WERI-Rb-1 (cell line): ENCODE measurements around the gene TNKS2.
A peak's percentile ranks its signal among the peaks of the same experiment; 100 is the strongest.

ENCODE experiments used
- DNase-seq: peaks from one replicate; pipeline ENCODE4 v3.0.0-alpha.2; 2020
- H3K27ac ChIP-seq: fragments of 250-450 bp; sonication (Bioruptor Pico); 2 replicates; pipeline ENCODE4 v1.5.1; 2020; ENCODE audit warnings: mild to moderate bottlenecking, moderate library complexity
- H3K27me3 ChIP-seq: fragments of 250-450 bp; sonication (Bioruptor Pico); 2 replicates; pipeline ENCODE4 v1.5.1; 2021; ENCODE audit warnings: mild to moderate bottlenecking, low read depth, moderate library complexity; ENCODE audit not compliant: insufficient read depth, severe bottlenecking
- H3K36me3 ChIP-seq: fragments of 250-450 bp; sonication (Bioruptor Pico); 2 replicates; pipeline ENCODE4 v1.5.1; 2020; ENCODE audit warnings: mild to moderate bottlenecking, moderate library complexity
- H3K4me3 ChIP-seq: 2 replicates; pipeline ENCODE4 v1.5.1; 2011; ENCODE audit warnings: low read depth, mild to moderate bottlenecking, control low read depth, low read length
- H3K9me3 ChIP-seq: fragments of 250-450 bp; sonication (Bioruptor Pico); 2 replicates; pipeline ENCODE4 v1.5.1; 2021; ENCODE audit warnings: mild to moderate bottlenecking, moderate library complexity; ENCODE audit not compliant: severe bottlenecking
- TF ChIP-seq, protein P1 (sequence below): IDR thresholded peaks from 2 replicates; pipeline ENCODE4 v1.5.1; 2011; ENCODE audit warnings: low read depth, mild to moderate bottlenecking, control low read depth, inconsistent platforms, low read length

TNKS2 gene

GRCh38 chr10:91860885-91861284 lies 62.7 kb downstream of the TNKS2 start:
- no peaks in the 10 kb centered on the region for H3K27me3 ChIP-seq
- no peaks in the 10 kb centered on the region for H3K9me3 ChIP-seq
- TF ChIP-seq, protein P1, sequence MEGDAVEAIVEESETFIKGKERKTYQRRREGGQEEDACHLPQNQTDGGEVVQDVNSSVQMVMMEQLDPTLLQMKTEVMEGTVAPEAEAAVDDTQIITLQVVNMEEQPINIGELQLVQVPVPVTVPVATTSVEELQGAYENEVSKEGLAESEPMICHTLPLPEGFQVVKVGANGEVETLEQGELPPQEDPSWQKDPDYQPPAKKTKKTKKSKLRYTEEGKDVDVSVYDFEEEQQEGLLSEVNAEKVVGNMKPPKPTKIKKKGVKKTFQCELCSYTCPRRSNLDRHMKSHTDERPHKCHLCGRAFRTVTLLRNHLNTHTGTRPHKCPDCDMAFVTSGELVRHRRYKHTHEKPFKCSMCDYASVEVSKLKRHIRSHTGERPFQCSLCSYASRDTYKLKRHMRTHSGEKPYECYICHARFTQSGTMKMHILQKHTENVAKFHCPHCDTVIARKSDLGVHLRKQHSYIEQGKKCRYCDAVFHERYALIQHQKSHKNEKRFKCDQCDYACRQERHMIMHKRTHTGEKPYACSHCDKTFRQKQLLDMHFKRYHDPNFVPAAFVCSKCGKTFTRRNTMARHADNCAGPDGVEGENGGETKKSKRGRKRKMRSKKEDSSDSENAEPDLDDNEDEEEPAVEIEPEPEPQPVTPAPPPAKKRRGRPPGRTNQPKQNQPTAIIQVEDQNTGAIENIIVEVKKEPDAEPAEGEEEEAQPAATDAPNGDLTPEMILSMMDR = no peak
- no peak for DNase-seq
- no peak overlapping the region for H3K27ac ChIP-seq
- H3K36me3 ChIP-seq = peaks cover 72% of the 10 kb centered on the region
- H3K4me3 ChIP-seq = no peak overlapping the region

DNA sequence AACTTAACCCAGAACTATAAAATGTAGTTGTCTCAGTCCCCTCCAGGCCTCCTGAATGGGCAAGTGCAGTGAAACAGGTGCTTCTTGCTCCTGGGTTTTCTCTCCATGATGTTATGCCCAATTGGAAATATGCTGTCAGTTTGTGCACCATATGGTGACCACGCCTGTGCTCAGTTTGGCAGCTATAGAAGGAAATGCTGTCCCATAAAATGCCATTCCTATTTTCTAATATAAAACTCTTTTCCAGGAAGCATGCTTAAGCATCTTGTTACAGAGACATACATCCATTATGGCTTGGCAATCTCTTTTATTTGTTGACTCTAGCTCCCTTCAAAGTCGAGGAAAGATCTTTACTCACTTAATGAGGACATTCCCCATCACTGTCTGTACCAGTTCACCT lies 65.9 kb downstream of the TNKS2 start:
- H3K27ac ChIP-seq = no peak overlapping the region
- no peaks in the 10 kb centered on the region for H3K27me3 ChIP-seq
- TF ChIP-seq, protein P1 = no peak
- H3K4me3 ChIP-seq = no peak overlapping the region
- no peak for DNase-seq
- H3K9me3 ChIP-seq = no peaks in the 10 kb centered on the region
- H3K36me3 ChIP-seq = peaks cover 49% of the 10 kb centered on the region

DNA sequence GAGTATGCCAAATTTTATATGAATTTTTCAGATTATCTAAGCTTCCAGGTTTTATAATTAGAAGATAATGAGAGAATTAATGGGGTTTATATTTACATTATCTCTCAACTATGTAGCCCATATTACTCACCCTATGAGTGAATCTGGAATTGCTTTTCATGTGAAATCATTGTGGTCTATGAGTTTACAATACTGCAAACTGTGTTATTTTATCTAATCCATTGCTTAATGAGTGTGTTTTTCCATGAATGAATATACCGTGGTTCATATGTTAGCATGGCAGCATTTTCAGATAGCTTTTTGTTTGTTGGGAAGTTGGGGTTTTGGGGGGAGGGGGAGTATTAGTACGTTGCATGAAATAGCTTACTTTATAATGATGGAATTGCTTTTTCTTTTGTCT lies 66.5 kb downstream of the TNKS2 start:
- no peak for DNase-seq
- no peaks in the 10 kb centered on the region for H3K27me3 ChIP-seq
- H3K36me3 ChIP-seq = peaks cover 42% of the 10 kb centered on the region
- TF ChIP-seq, protein P1 = no peak
- H3K4me3 ChIP-seq = no peak overlapping the region
- H3K27ac ChIP-seq = no peak overlapping the region
- H3K9me3 ChIP-seq = no peaks in the 10 kb centered on the region

DNA sequence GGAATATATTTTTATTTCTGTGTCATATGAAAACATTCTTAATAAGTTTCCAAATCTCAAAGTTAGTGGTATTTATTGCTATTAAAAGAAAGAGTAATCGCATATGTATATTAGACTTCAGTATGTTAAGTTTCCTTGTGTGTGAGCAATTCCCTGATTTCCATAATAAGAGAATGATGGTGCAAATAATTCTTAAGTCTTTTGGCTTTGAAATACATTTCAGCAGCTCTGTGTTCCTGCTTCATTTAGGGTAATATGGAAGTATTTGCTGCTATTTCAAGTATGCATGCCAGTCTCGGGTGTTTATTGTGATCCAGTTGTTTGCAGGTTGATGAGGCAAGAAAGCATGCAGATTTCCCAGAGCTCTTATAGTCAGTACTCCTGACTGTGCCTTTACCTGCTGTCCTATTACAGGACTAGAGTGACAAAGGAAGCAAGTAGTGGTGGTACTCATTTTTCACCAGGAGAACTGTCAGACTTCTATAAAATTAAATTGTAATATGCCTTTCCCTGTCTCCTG lies 67.4 kb downstream of the TNKS2 start:
- Histone ChIP-seq H3K27ac (no peak overlapping the region), H3K36me3 (peaks cover 35% of the 10 kb centered on the region), H3K4me3 (no peak overlapping the region), H3K9me3 (no peaks in the 10 kb centered on the region), H3K27me3 (no peaks in the 10 kb centered on the region)
- DNase-seq = no peak
- TF ChIP-seq, protein P1 = no peak

- Histone ChIP-seq H3K4me3 (no peak overlapping the region), H3K36me3 (no peaks in the 10 kb centered on the region), H3K27ac (no peak overlapping the region), H3K9me3 (no peaks in the 10 kb centered on the region), H3K27me3 (no peaks in the 10 kb centered on the region)
- TF ChIP-seq, protein P1 = no peak
- no peak for DNase-seq
Observed at GRCh38 chr10:91875156-91875555, 76.9 kb downstream of the TNKS2 start.

- no peaks in the 10 kb centered on the region for H3K9me3 ChIP-seq
Observed at GRCh38 chr10:91875779-91876178, 77.6 kb downstream of the TNKS2 start.

More at GRCh38 chr10:91875779-91876178, 77.6 kb downstream of the TNKS2 start:
- TF ChIP-seq, protein P1 = no peak
- no peaks in the 10 kb centered on the region for H3K36me3 ChIP-seq
- no peak overlapping the region for H3K27ac ChIP-seq
- DNase-seq = peak; percentile 26
- no peak overlapping the region for H3K4me3 ChIP-seq
- no peaks in the 10 kb centered on the region for H3K27me3 ChIP-seq
